ENCODE measurements around the gene CMTM3.
"Not testable (repeated sequence)": the region's sequence is repeated elsewhere in the genome, so short reads cannot be mapped to it uniquely, and the experiment has no call there.

Gene CMTM3

GRCh38 chr16:66661210-66661560 is 56.7 kb downstream of the CMTM3 start:
- TF ChIP-seq TAF1 (IDR thresholded peaks at IDR 0.05; ENCODE audit: borderline replicate concordance, low read depth, low read length): no peak
- no peak for TF ChIP-seq POLR2AphosphoS5 (IDR thresholded peaks at IDR 0.05; ENCODE audit: low read depth, low read length)
- TF ChIP-seq POLR2A (IDR thresholded peaks at IDR 0.05; ENCODE audit: low read depth, low read length): no peak
- no peak for FAIRE-seq
- no peak for DNase-seq (ENCODE audit: insufficient read length)

- not testable (repeated sequence) for FAIRE-seq; DNase-seq (ENCODE audit: insufficient read length)
Observed at GRCh38 chr16:66661671-66662346, 57.3 kb downstream of the CMTM3 start.

DNA sequence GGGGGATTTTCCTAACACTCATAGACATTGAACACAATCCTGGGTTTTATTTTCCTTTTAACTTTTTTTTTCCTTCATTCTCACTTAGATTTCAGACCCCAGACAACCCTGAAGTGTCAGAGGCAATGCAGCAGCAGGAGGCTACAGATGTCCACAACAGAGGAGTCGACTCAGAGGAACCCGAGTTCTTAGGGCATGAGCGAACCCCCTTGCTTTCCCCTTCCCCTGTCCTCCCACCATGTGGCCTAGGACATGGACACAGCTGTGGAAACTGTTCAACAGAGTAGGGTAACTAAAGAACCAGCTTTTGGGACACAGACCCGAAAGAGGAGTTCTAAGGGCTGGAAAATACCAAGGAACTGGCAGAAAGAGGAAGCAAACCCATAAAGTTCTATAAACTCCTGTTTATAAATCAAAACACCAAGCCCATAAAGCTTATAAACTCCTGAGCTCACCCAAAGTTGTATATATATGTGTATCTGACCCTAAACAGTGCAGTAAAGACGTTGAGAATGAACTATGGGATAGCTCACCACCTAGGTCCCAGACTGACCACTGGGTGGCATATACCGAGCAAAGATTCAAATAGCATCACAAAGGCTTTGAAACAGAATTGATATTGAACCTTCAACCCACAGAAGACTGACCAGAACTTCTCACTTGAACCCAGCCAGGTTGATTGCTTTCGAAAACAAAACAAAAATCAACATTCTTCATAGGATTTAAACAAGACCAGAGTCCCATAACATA is 58.1 kb downstream of the CMTM3 start:
- no peak for DNase-seq (ENCODE audit: insufficient read length)
- FAIRE-seq: no peak
- no peak for TF ChIP-seq TAF1 (IDR thresholded peaks at IDR 0.05; ENCODE audit: borderline replicate concordance, low read depth, low read length)
- TF ChIP-seq POLR2A (IDR thresholded peaks at IDR 0.05; ENCODE audit: low read depth, low read length): no peak
- TF ChIP-seq POLR2AphosphoS5 (IDR thresholded peaks at IDR 0.05; ENCODE audit: low read depth, low read length): no peak
